OCI-LY7 (cell line): ENCODE measurements around the gene MED26. TPM values are rescaled to one million over a fixed set of nuclear protein-coding genes. Genes with fewer than 3 reads are reported as not detected.

Source experiments
- BruUV-seq: library from RNA; stranded (reverse); fragments of 400-500 nt; replicated peaks from 2 replicates; lab custom pipeline; 2021; lab: Mats Ljungman, UMichigan
- CTCF ChIA-PET: fragments of 300-600 bp; sonication (Branson Sonifier 250); formaldehyde crosslinking; loops from one replicate; lab custom pipeline; 2022; ENCODE audit warnings: antibody characterized with exemption; ENCODE audit not compliant: unreplicated experiment; lab: Charles Lee
- POLR2A ChIA-PET: fragments of 300-600 bp; sonication (Branson Sonifier 250); formaldehyde crosslinking; loops from one replicate; lab custom pipeline; 2022; ENCODE audit warnings: antibody characterized with exemption; lab: Charles Lee
- DNase-seq: peaks from one replicate; pipeline ENCODE4 v3.0.0-alpha.2; 2015; ENCODE audit warnings: low spot score
- H2AFZ ChIP-seq: fragments of 200-600 bp; sonication (generic), shearing (Covaris generic); 2 replicates; pipeline ENCODE4 v1.6.1; 2014; ENCODE audit warnings: mild to moderate bottlenecking, antibody characterized with exemption, low read length, moderate library complexity
- H3K27ac ChIP-seq: fragments of 200-600 bp; sonication (generic); 2 replicates; pipeline ENCODE4 v1.5.1; 2014; ENCODE audit warnings: mixed run types, low read depth, mild to moderate bottlenecking, moderate library complexity, low read length, inconsistent platforms; ENCODE audit not compliant: poor library complexity, severe bottlenecking
- H3K36me3 ChIP-seq: fragments of 200-600 bp; sonication (generic); 2 replicates; pipeline ENCODE4 v1.6.1; 2014; ENCODE audit warnings: mild to moderate bottlenecking, antibody characterized with exemption, low read length, moderate library complexity, mixed read lengths; ENCODE audit not compliant: insufficient read depth
- H3K4me1 ChIP-seq: fragments of 200-600 bp; sonication (generic); 2 replicates; pipeline ENCODE4 v1.5.1; 2014; ENCODE audit warnings: mild to moderate bottlenecking, low read length; ENCODE audit not compliant: insufficient read depth, poor library complexity, severe bottlenecking
- H3K4me2 ChIP-seq: fragments of 200-600 bp; sonication (generic); 2 replicates; pipeline ENCODE4 v1.6.1; 2014; ENCODE audit warnings: mild to moderate bottlenecking, low read length
- H3K4me3 ChIP-seq: fragments of 200-600 bp; sonication (generic); 2 replicates; pipeline ENCODE4 v1.5.1; 2014; ENCODE audit warnings: mild to moderate bottlenecking, low read depth, low read length; ENCODE audit not compliant: poor library complexity, severe bottlenecking
- H3K79me2 ChIP-seq: fragments of 200-600 bp; sonication (generic); 2 replicates; pipeline ENCODE4 v1.6.1; 2016; ENCODE audit warnings: low read depth, mild to moderate bottlenecking, low read length, moderate library complexity, mixed read lengths; ENCODE audit not compliant: insufficient read depth
- H3K9me2 ChIP-seq: fragments of 200-600 bp; sonication (generic); 2 replicates; pipeline ENCODE4 v1.6.1; 2016; ENCODE audit warnings: mild to moderate bottlenecking, low read length, mixed read lengths; ENCODE audit not compliant: insufficient read depth
- H3K9me3 ChIP-seq: fragments of 200-600 bp; sonication (generic); 2 replicates; pipeline ENCODE4 v1.6.1; 2014; ENCODE audit warnings: mild to moderate bottlenecking, mixed run types, low read length, mixed read lengths
- H4K20me1 ChIP-seq: fragments of 200-600 bp; sonication (generic); 2 replicates; pipeline ENCODE4 v1.6.1; 2014; ENCODE audit warnings: mild to moderate bottlenecking, antibody characterized with exemption, low read length, moderate library complexity, mixed read lengths; ENCODE audit not compliant: insufficient read depth
- CTCF ChIP-seq: fragments of 200-600 bp; sonication (generic); conservative IDR thresholded peaks from 2 replicates; pipeline ENCODE4 v1.5.1; 2014; ENCODE audit warnings: mild to moderate bottlenecking, antibody characterized with exemption, low read length, moderate library complexity, mixed read lengths
- EZH2phosphoT487 ChIP-seq: fragments of 200-600 bp; sonication (generic); IDR thresholded peaks from 2 replicates; pipeline ENCODE4 v1.6.1; 2018; ENCODE audit warnings: low read depth, borderline replicate concordance, mild to moderate bottlenecking, mixed run types, antibody characterized with exemption, low read length, moderate library complexity, mixed read lengths
- intact Hi-C: fragments of 100-400 bp; cut with micrococcal nuclease; formaldehyde crosslinking; loops from one replicate; pipeline ENCODE4 v1.10.0; 2022; ENCODE audit not compliant: unreplicated experiment
- total RNA-seq, 2 experiments: library from RNA; depleted of rRNA in 1 of 2; stranded (reverse); fragments of >200 nt in 1 of 2; shearing (Covaris generic) in 1 of 2; gene quantifications; 2 replicates each; pipeline ENCODE4 v1.2.3, GENCODE V29; 2014 to 2022

MED26 gene
- total RNA-seq, 2 experiments from 2014 or later = 19.4 to 26.8 TPM

GRCh38 chr19:16620018-16620417, 8.0 kb downstream of the MED26 start:
- Histone ChIP-seq H2AFZ (no peak overlapping the region), H3K79me2 (peaks cover 100% of the 10 kb centered on the region), H3K4me2 (peak overlapping the region; percentile 65; the same call in 1 of the 2 replicates), H3K36me3 (peaks cover 47% of the 10 kb centered on the region; the same call in 1 of the 2 replicates), H3K27ac (no peak overlapping the region), H4K20me1 (peaks cover 75% of the 10 kb centered on the region), H3K4me1 (peaks cover 77% of the 10 kb centered on the region), H3K9me3 (no peaks in the 10 kb centered on the region), H3K4me3 (no peak overlapping the region), H3K9me2 (no peaks in the 10 kb centered on the region)
- no peak for DNase-seq
- BruUV-seq = no TSS peak
- POLR2A ChIA-PET = no interaction called here
- CTCF ChIA-PET = no interaction called here
- no peak for TF ChIP-seq CTCF
- no peak for TF ChIP-seq EZH2phosphoT487
- intact Hi-C loops = no loop called here

DNA sequence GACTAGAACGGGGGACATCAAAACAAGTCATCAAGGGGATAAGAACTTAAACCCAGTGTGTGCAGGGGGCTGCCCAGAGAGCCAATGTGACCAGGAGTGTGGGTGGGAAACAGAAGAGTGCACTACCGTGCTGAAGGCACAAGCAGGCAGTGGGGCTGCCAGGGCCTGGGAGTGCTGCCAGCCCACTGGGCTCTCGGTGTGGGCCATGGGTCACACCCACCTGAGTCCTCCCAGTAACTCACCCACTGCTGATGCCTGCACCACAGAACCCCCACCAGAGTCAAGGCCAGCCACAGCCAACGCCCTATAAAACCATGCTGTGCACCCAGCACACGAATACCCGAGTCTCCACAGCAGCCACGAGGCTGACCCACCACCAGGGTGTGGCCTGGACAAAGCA, 8.5 kb downstream of the MED26 start:
- Histone ChIP-seq H3K4me1 (peaks cover 75% of the 10 kb centered on the region), H3K4me2 (peak overlapping the region; percentile 65), H3K9me3 (no peaks in the 10 kb centered on the region), H3K27ac (peak overlapping the region; percentile 54), H3K79me2 (peaks cover 100% of the 10 kb centered on the region), H3K4me3 (no peak overlapping the region), H3K36me3 (peaks cover 46% of the 10 kb centered on the region; the same call in 1 of the 2 replicates), H4K20me1 (peaks cover 72% of the 10 kb centered on the region), H2AFZ (no peak overlapping the region), H3K9me2 (no peaks in the 10 kb centered on the region)
- DNase-seq = no peak
- ChIA-PET CTCF (no interaction called here), POLR2A (interaction anchor here (1.3 to 2.9 kb wide), 2 partner anchors 10 to 32 kb away, joined by 3 to 18 read pairs; no protein-coding TSS in a partner anchor)
- BruUV-seq = no TSS peak
- intact Hi-C loops = loop anchor here (2.0 kb wide), 1 partner anchor 31 kb away; no protein-coding TSS in a partner anchor
- TF ChIP-seq CTCF (no peak), EZH2phosphoT487 (no peak)

DNA sequence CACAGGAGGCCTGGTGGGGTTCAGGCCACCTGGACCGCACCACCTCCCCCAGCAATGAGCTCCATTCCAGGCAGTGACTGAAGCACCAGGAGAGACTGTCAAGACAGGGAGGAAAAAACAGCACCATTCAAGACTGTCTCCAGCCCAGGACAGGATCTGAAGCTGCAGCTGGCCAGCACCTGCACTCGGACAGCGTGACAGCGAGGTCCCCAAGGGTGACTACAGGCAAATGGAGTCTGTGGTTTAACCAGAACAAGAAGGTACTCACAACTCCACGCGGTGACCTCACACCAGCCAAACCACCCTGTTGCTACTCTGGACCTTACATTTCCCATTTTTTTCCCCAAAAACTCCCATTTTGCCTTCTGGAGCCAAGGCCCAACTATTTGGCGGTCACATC, 9.8 kb downstream of the MED26 start:
- no TSS peak for BruUV-seq
- CTCF ChIA-PET = interaction anchor here (1.3 to 1.4 kb wide), 2 partner anchors 31 to 45 kb away, joined by 4 to 6 read pairs; no protein-coding TSS in a partner anchor
- TF ChIP-seq CTCF (no peak), EZH2phosphoT487 (no peak)
- Histone ChIP-seq H3K36me3 (peaks cover 34% of the 10 kb centered on the region; the same call in 1 of the 2 replicates), H3K4me2 (peak overlapping the region; percentile 65), H2AFZ (no peak overlapping the region), H3K4me1 (peaks cover 66% of the 10 kb centered on the region), H3K4me3 (peak overlapping the region; percentile 23), H3K27ac (peak overlapping the region; percentile 54), H3K79me2 (peaks cover 100% of the 10 kb centered on the region), H3K9me3 (no peaks in the 10 kb centered on the region), H3K9me2 (no peaks in the 10 kb centered on the region), H4K20me1 (peaks cover 60% of the 10 kb centered on the region)
- POLR2A ChIA-PET = interaction anchor here (1.2 to 2.9 kb wide), 4 partner anchors 9 to 31 kb away, joined by 3 to 18 read pairs (median 6); no protein-coding TSS in a partner anchor
- peak; percentile 74 for DNase-seq
- intact Hi-C loops = loop anchor here (2.0 kb wide), 1 partner anchor 29 kb away; no protein-coding TSS in a partner anchor
